ENCODE measurements around the gene FSD2. TPM values are rescaled to one million over a fixed set of nuclear protein-coding genes. Genes with fewer than 3 reads are reported as not detected.

The FSD2 gene
- total and polyA plus RNA-seq, 10 of the 15 experiments (the other 5 are each of a cell fraction or from before 2014, with no cell fraction given), result under 0.01 to 0.39 (median 0.07) TPM; not detected in 3

DNA sequence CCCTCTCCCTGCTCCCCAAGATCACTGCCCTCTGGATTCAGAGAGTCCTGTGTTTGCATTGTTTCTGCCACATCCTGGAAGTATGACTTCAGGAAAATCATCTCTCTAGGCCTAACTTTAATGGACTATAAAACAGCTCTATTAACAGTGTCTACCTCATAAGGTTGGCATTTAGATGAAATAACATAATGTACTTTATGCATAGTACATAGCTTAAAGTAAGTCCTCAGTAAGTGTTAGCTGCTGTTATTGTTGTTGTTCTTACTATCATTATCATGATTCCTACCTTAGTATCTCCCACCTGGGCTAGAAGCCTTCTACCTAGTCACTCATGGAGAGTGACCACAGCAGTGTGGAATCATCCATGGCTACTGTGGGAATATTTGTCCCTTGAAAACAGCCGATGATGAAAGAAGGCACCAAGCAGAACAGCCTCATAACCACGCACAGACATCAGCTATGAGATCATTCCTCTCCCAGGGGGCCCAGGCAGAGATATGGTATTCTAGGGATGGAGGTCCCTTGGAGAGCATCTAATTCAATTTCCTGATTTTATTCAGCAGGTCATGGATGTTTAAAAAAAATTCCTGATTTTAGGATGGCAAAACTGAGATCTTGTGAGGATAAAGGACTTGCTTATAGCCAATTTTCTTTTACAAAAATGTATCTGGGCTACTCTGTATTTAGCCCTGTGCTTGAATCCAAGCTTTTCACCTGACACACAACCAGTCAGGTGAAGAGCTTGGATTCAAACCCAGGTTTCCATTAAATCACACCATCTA lies 1.9 kb downstream of the FSD2 start (continued):
- TF ChIP-seq, protein P1, sequence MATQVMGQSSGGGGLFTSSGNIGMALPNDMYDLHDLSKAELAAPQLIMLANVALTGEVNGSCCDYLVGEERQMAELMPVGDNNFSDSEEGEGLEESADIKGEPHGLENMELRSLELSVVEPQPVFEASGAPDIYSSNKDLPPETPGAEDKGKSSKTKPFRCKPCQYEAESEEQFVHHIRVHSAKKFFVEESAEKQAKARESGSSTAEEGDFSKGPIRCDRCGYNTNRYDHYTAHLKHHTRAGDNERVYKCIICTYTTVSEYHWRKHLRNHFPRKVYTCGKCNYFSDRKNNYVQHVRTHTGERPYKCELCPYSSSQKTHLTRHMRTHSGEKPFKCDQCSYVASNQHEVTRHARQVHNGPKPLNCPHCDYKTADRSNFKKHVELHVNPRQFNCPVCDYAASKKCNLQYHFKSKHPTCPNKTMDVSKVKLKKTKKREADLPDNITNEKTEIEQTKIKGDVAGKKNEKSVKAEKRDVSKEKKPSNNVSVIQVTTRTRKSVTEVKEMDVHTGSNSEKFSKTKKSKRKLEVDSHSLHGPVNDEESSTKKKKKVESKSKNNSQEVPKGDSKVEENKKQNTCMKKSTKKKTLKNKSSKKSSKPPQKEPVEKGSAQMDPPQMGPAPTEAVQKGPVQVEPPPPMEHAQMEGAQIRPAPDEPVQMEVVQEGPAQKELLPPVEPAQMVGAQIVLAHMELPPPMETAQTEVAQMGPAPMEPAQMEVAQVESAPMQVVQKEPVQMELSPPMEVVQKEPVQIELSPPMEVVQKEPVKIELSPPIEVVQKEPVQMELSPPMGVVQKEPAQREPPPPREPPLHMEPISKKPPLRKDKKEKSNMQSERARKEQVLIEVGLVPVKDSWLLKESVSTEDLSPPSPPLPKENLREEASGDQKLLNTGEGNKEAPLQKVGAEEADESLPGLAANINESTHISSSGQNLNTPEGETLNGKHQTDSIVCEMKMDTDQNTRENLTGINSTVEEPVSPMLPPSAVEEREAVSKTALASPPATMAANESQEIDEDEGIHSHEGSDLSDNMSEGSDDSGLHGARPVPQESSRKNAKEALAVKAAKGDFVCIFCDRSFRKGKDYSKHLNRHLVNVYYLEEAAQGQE (IDR thresholded peaks at IDR 0.05; ENCODE audit: low read depth, low read length), result no peak

DNA sequence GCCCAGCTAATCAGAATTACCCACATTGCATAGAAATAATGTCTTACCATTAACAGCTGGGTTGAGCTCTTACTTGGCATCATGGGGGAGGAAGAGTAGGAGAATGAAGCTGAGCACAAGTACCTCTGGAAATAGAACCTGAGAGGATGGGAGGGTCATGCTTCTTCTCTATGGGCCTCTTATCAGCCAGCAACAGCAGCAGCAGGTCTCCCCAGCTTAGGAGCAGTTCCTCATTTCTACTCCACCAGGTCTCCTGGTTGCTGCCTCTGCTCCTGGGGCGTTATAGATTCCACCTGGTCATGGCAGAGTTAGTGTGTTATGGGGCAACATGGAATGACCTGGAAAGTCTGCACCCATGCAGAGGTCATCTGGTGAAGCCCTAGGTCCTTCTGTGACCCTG lies 3.4 kb downstream of the FSD2 start:
- no peak for ATAC-seq
- 0% methylated on average over 1 of the region's 1 CpG for WGBS (ENCODE audit: insufficient coverage, insufficient replicate concordance, low lambda C conversion rate, missing lambda C conversion rate)
- SMC1A ChIA-PET (ENCODE audit: uncharacterized antibody, unreplicated experiment), result interaction anchor here (1.0 to 1.3 kb wide), 2 partner anchors 52 to 197 kb away, joined by 3 to 4 read pairs; no protein-coding TSS in a partner anchor
- intact Hi-C loops (cut with micrococcal nuclease; ENCODE audit: unreplicated experiment) (no loop called here), in situ Hi-C loops (cut with MboI) (loop anchor here (10.0 kb wide), 1 partner anchor 258 kb away; the partner anchor contains the start of gene RPS17)
- H3K4me1 ChIP-seq (ENCODE audit: control insufficient read depth, insufficient read depth, low read length), result peaks cover 24% of the 10 kb centered on the region
- no peak for DNase-seq (ENCODE audit: low read depth, low spot score)
- no peak overlapping the region for H3K27ac ChIP-seq (ENCODE audit: control insufficient read depth, insufficient read depth)
- BruUV-seq (replicated peaks), result no TSS peak
- RAD21 ChIA-PET (ENCODE audit: unreplicated experiment), result interaction anchor here (1.2 kb wide), 1 partner anchor 9 kb away, joined by 4 read pairs; no protein-coding TSS in a partner anchor
- H3K4me2 ChIP-seq (ENCODE audit: control insufficient read depth, insufficient read depth), result no peak overlapping the region
- H3K79me2 ChIP-seq (ENCODE audit: control insufficient read depth, insufficient read depth, low read length), result no peaks in the 10 kb centered on the region
- no peaks in the 10 kb centered on the region for H3K36me3 ChIP-seq (ENCODE audit: control insufficient read depth in 2 of 2, insufficient read depth in 2 of 2, low read length in 1 of 2)
- no peak overlapping the region for H3K4me3 ChIP-seq
- H4K20me1 ChIP-seq (ENCODE audit: control insufficient read depth, insufficient read depth), result no peaks in the 10 kb centered on the region
- no peak overlapping the region for H3K9ac ChIP-seq (ENCODE audit: control insufficient read depth, insufficient read depth, low read length)
- CTCF ChIA-PET, result no interaction called here
- H3K27me3 ChIP-seq (replicated peaks in 1 of 2; ENCODE audit: control insufficient read depth in 2 of 2, insufficient read depth in 2 of 2, low read length in 1 of 2), result peaks cover 0 to 6% of the 10 kb centered on the region in 2 experiments; a peak in 1 of 4 replicates
- no peak for TF ChIP-seq RAD51 (IDR thresholded peaks at IDR 0.05)
- no peak for TF ChIP-seq PRDM15 (CRISPR knock-in tag; IDR thresholded peaks at IDR 0.05)
- TF ChIP-seq BMI1 (IDR thresholded peaks at IDR 0.05; ENCODE audit: borderline replicate concordance), result no peak
- no peak for TF ChIP-seq E4F1 (IDR thresholded peaks at IDR 0.05; ENCODE audit: borderline replicate concordance, partially characterized antibody)
- TF ChIP-seq SIX5 (IDR thresholded peaks at IDR 0.05; ENCODE audit: low read depth, low read length, severe bottlenecking), result no peak
- peak; percentile 86 for TF ChIP-seq SPI1 (IDR thresholded peaks at IDR 0.05; ENCODE audit: borderline replicate concordance, insufficient read depth, low read depth, low read length)
- H3K9me3 ChIP-seq (replicated peaks; ENCODE audit: control insufficient read depth, insufficient read depth, low read length), result no peaks in the 10 kb centered on the region
- POLR2A ChIA-PET, result no interaction called here
- H2AFZ ChIP-seq (ENCODE audit: control insufficient read depth, low read depth, low read length), result no peak overlapping the region
- no peak for FAIRE-seq

All from GM12878 (cell line).